Measurements from ENCODE around the gene LRRC15.

DNA sequence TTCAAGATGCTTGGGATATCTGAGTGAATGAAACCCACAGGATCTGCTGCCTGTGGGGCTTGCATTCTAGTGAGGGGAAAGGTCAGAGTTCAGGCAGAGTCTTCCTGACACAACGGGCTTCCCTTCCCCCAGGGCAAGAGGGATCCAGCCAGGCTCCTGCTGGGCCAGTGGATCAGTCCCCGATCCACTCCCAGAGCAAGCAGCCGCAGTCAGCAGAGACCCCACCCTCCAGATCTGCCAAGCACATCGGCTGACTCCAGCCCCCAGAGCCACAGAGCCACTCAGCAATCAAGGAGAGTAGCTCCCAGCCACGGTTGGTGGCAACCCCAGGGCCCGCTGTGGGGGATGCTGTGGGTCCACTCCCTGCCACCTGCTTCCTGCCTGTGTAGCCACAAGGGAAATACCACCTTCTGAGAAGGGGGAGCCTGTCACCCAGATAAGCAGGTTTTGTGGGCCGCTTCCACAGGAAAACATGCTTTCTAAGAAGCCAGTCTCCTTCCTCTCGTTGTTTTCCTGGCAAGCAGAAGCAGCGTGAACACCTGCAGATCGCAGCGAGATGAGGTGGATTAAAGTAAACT is 63.3 kb downstream of the LRRC15 start:
- no peak for TF ChIP-seq CTCF (conservative IDR thresholded peaks at IDR 0.05; ENCODE audit: low read depth in 2 of 2)
- no peak for TF ChIP-seq JUNB (IDR thresholded peaks at IDR 0.05; ENCODE audit: unreplicated experiment)
- TF ChIP-seq ZNF331 (CRISPR knock-in tag; IDR thresholded peaks at IDR 0.05; ENCODE audit: low read depth): no peak
- TF ChIP-seq ZNF114 (CRISPR knock-in tag; IDR thresholded peaks at IDR 0.05): no peak
- no peak for TF ChIP-seq EZH2phosphoT487 (IDR thresholded peaks at IDR 0.05; ENCODE audit: unreplicated experiment)
- no peak for TF ChIP-seq POLR2AphosphoS5 (IDR thresholded peaks at IDR 0.05; ENCODE audit: low read depth)
- no peak for TF ChIP-seq EZH2 (IDR thresholded peaks at IDR 0.05; ENCODE audit: low read depth, unreplicated experiment)
- no peak for TF ChIP-seq NANOG (IDR thresholded peaks at IDR 0.05; ENCODE audit: borderline replicate concordance)
- no peak for TF ChIP-seq CREB1 (CRISPR knock-in tag; IDR thresholded peaks at IDR 0.05; ENCODE audit: low read depth)
